ENCODE data around the gene C1QTNF8.

DNA sequence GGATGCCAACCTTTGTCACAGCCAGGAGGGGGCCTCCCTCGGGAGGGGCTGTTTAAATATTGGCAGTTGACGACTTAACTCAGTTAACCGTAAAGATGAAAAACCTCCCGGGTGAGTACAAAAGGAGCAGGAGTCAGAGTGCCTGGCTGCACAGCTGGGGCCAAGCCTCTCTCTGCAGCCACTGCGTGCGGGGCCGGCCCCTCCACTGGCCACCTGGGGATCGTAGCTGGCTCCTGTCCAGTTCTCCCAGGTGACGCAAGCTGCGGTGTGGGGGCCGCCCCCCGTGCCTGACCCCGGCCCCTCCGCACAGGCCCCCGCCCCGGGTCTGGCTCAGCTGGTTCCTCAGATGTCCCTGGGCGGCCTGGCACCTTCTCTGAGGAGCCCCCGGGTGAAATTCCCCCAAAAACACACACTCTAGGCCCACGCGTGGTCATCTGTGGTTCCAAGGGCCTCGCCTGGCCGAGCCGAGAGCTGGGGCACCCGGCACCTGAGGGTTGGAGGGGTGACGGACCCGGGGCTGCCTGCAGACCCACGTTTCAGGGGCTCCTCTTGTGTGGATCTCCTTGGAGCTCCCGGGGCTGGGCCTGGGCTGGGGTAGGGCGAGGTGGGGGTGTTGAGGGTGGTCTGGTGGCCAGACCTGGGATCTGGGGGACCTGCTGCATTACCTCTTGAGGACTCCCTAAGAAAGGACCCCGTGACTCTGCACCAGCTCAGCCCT is 49.5 kb upstream of the C1QTNF8 start:
- TF ChIP-seq, protein P1, sequence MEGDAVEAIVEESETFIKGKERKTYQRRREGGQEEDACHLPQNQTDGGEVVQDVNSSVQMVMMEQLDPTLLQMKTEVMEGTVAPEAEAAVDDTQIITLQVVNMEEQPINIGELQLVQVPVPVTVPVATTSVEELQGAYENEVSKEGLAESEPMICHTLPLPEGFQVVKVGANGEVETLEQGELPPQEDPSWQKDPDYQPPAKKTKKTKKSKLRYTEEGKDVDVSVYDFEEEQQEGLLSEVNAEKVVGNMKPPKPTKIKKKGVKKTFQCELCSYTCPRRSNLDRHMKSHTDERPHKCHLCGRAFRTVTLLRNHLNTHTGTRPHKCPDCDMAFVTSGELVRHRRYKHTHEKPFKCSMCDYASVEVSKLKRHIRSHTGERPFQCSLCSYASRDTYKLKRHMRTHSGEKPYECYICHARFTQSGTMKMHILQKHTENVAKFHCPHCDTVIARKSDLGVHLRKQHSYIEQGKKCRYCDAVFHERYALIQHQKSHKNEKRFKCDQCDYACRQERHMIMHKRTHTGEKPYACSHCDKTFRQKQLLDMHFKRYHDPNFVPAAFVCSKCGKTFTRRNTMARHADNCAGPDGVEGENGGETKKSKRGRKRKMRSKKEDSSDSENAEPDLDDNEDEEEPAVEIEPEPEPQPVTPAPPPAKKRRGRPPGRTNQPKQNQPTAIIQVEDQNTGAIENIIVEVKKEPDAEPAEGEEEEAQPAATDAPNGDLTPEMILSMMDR (IDR thresholded peaks at IDR 0.05) = no peak
- no peak for TF ChIP-seq POLR2A (IDR thresholded peaks at IDR 0.05)
- no peak for TF ChIP-seq POLR2AphosphoS5 (IDR thresholded peaks at IDR 0.05)

All from upper lobe of left lung (tissue), 4 donors.